C4-2B (cell line): ENCODE results near the gene DPEP3.

Experiments used
- CTCF ChIP-seq: fragments of 450-650 bp; conservative IDR thresholded peaks from 2 replicates; pipeline ENCODE4 v1.5.1; 2017; ENCODE audit warnings: mild to moderate bottlenecking
- ZFX ChIP-seq: fragments of 450-650 bp; IDR thresholded peaks from 2 replicates; pipeline ENCODE4 v1.6.1; 2017

GRCh38 chr16:67965668-67966548, 14.4 kb downstream of the DPEP3 start:
- TF ChIP-seq CTCF (no peak), ZFX (no peak)
